ENCODE results near the gene ACSM6. TPM values are rescaled to one million over a fixed set of nuclear protein-coding genes. Genes with fewer than 3 reads are reported as not detected.

Gene ACSM6
- total and polyA plus RNA-seq, 2 of the 8 experiments (the other 6 are each of a cell fraction or from before 2014, with no cell fraction given): 0.33 TPM; not detected in 1

GRCh38 chr10:95236068-95236903, 42.2 kb downstream of the ACSM6 start:
- no peak overlapping the region for H2BK120ac ChIP-seq (replicated peaks; ENCODE audit: low read depth, low read length)
- no peak for DNase-seq (ENCODE audit: low read depth in 1 of 2, low spot score in 2 of 2)
- peak overlapping the region; percentile 36 for H3K4ac ChIP-seq (replicated peaks; ENCODE audit: insufficient read length, low read depth, low read length)
- no peaks in the 10 kb centered on the region for H3K27me3 ChIP-seq (replicated peaks in 1 of 4; ENCODE audit: control insufficient read depth in 3 of 4, extremely low read depth in 1 of 4, insufficient read depth in 3 of 4, low read length in 3 of 4)
- no peaks in the 10 kb centered on the region for H3K23me2 ChIP-seq (ENCODE audit: low read depth, low read length)
- H2BK12ac ChIP-seq (ENCODE audit: low read depth, low read length): peak overlapping the region; percentile 84; the same call in 1 of the 2 replicates
- H4K20me1 ChIP-seq (replicated peaks in 1 of 2; ENCODE audit: control insufficient read depth in 1 of 2, insufficient read depth in 2 of 2, low read length in 2 of 2): no peaks in the 10 kb centered on the region
- H2BK20ac ChIP-seq (ENCODE audit: low read length): peak overlapping the region; percentile 91
- H3K36me3 ChIP-seq (ENCODE audit: control insufficient read depth in 2 of 4, insufficient read depth in 4 of 4, low read length in 3 of 4): peaks cover 7 to 53% (median 28%) of the 10 kb centered on the region in 4 experiments; a peak in 6 of 8 replicates
- no peak overlapping the region for H2AFZ ChIP-seq (ENCODE audit: low read length)
- no peak overlapping the region for H3K4me2 ChIP-seq (ENCODE audit: insufficient read depth in 1 of 2, low read depth in 2 of 2, low read length in 2 of 2)
- peak overlapping the region; percentile 45 for H4K91ac ChIP-seq (replicated peaks; ENCODE audit: insufficient read length, low read length)
- no peak overlapping the region for H3K14ac ChIP-seq (ENCODE audit: insufficient read length)
- peak overlapping the region; percentile 77 for H2BK5ac ChIP-seq (ENCODE audit: low read depth, low read length)
- H3K79me2 ChIP-seq (ENCODE audit: control insufficient read depth in 1 of 2, insufficient read depth in 2 of 2, low read length in 2 of 2): peaks cover 0 to 11% of the 10 kb centered on the region in 2 experiments; a peak in 1 of 4 replicates
- POLR2A ChIA-PET (ENCODE audit: partially characterized antibody): interaction anchor here (0.7 to 1.8 kb wide), 5 partner anchors 8 to 59 kb away, joined by 3 to 5 read pairs (median 3); no protein-coding TSS in a partner anchor
- H3K23ac ChIP-seq (ENCODE audit: insufficient read length): no peak overlapping the region
- peaks cover 0 to 10% (median 8%) of the 10 kb centered on the region in 4 experiments; a peak in 5 of 7 replicates for H3K4me1 ChIP-seq (replicated peaks in 1 of 4; ENCODE audit: control insufficient read depth in 3 of 4, insufficient read depth in 4 of 4, low read length in 3 of 4)
- H4K8ac ChIP-seq (ENCODE audit: extremely low read depth, insufficient read depth, low read length): no peak overlapping the region
- WGBS, 2 experiments (ENCODE audit: extremely low coverage in 1 of 2, insufficient coverage in 1 of 2, insufficient read length in 1 of 2, insufficient replicate concordance in 2 of 2, low coverage in 1 of 2, low lambda C conversion rate in 2 of 2, missing lambda C conversion rate in 1 of 2): 88% methylated on average over 6 of the region's 6 CpGs; no CpG with 5 or more reads in 1 of the 2 experiments
- H4K5ac ChIP-seq (ENCODE audit: insufficient read length, low read depth, low read length): no peak overlapping the region
- H2AK5ac ChIP-seq (ENCODE audit: low read depth, low read length): peak overlapping the region; percentile 11; the same call in 1 of the 2 replicates
- no peak overlapping the region for H2BK15ac ChIP-seq (ENCODE audit: low read length)
- TF ChIP-seq POLR2AphosphoS5 (IDR thresholded peaks at IDR 0.05; ENCODE audit: low read depth, low read length) (peak; percentile 38; the same call in 1 of the 2 replicates), CREB1 (IDR thresholded peaks at IDR 0.05) (no peak)
- no peak for FAIRE-seq
- H3K9ac ChIP-seq (replicated peaks in 1 of 4; ENCODE audit: extremely low read depth in 1 of 4, low read depth in 3 of 4, low read length in 3 of 4): no peak overlapping the region
- H3K56ac ChIP-seq (replicated peaks; ENCODE audit: insufficient read length, low read depth, low read length): no peak overlapping the region
- no peaks in the 10 kb centered on the region for H3K79me1 ChIP-seq (ENCODE audit: low read depth, low read length)
- CTCF ChIA-PET (ENCODE audit: partially characterized antibody): interaction anchor here (0.6 to 16.4 kb wide), 12 partner anchors 10 to 354 kb away, joined by 3 to 363 read pairs (median 4); no protein-coding TSS in a partner anchor
- H3K27ac ChIP-seq (ENCODE audit: low read depth, low read length): no peak overlapping the region
- H3K4me3 ChIP-seq (ENCODE audit: extremely low read depth in 1 of 4, insufficient read depth in 2 of 4, low read depth in 3 of 4, low read length in 4 of 4): no peak overlapping the region
- peak overlapping the region; percentile 94 for H3K18ac ChIP-seq (ENCODE audit: extremely low read depth, low read length)
- H3K9me3 ChIP-seq (ENCODE audit: insufficient read depth in 2 of 2, low read depth in 1 of 2, low read length in 1 of 2): peaks cover 0 to 3% of the 10 kb centered on the region in 2 experiments; a peak in 1 of 4 replicates

Data from H1 (cell line).